DMS 273 treated with DMSO at 0.1 percent for 48 hours (cell line): ENCODE data around the gene SDSL.

Experiments used
- DNase-seq: peaks from one replicate; lab custom pipeline; 2025; lab: John Stamatoyannopoulos, UW

Gene SDSL

DNA sequence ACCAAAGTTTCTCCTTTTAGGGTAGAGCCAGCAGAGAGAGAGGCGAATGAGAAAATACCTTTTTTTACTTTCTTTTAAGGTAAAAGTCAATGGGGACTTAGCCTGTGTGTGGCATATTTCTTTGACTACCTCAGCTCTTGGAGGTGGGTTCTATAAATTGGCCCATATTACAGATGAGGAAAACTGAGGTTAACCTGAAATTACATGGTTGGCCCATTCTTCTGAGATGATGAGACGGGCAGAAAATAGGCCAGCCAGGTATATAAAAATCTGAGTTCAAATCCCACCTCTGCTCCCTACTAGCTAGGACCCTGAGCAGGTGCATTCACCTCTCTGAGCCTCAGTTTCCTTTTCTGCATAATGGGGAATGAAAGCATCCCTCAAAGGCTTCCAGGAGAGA, 27.1 kb downstream of the SDSL start:
- no peak for DNase-seq

DNA sequence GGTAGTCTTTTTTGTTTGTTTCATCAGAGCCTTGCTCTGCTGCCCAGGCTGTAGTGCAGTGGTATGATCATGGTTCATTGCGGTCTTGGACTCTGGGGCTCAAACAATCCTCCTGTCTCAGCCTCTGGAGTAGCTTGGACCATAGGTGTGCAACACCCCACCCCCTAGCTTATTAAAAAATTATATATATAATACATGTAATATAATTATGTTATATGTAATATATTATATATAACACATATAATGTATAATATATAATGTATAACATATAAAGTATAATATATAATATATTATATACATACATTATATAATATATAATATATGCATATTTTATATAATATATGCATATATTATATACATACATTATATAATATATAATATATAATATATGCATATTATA, 27.7 kb downstream of the SDSL start:
- DNase-seq = no peak

DNA sequence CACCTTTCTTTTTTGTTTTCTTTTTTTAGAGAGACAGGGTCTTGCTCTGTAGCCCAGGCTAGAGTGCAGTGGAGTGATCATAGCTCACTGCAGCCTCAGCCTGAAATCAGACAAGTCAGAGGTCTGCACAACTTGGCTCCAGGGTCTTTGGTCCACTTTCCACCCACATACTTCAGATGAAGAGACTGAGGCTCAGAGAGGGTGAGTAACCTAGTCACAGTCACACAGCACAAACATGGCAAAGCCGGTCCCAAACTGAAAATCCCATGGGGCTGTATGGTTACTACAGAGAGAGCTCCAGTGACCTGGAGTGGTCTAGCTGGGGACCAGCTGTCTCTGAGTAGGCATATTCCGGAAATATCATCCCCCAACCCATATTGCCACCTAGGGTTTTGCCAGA, 30.3 kb downstream of the SDSL start:
- no peak for DNase-seq

GRCh38 chr12:113453330-113453729, 31.1 kb downstream of the SDSL start:
- DNase-seq = no peak

DNA sequence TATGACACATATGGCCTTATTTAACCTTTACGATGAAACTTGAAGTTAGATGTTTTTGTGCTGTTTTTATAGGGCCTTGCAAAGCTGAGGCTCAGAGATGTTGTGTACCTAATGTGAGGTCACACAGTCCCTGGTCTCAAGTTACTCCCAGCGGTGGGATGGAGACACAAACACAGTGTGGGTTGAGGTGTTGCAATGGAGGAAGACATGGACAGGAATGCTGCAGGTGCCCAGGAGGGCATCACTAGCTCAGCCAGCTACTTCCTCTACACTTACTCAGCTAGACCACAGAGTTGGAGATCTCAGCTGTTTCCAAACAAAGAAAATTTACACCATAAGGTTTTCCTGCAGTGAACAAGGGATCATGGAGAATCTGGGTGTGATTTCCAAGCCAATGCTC, 34.0 kb downstream of the SDSL start:
- DNase-seq = no peak

DNA sequence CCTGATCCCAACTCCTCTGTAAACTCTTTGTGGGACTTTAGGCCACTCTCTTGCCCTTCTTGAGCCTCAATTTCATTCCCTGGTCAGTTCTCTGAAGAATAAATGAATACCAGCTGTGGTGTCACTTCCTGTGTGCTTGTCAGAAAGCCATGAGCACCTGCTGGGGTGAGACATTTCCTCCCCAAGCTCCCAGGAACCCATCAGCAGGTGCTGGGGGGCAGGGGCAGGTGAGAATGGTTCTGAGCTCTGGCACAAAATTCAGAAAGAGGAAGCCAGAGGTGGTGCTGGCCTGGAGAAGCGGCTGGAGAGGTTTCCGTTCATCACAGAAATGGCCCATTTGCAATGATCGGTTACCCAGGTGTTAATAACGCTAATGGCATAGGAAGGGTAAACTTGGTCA, 34.6 kb downstream of the SDSL start:
- DNase-seq = no peak

GRCh38 chr12:113457185-113457584, 35.0 kb downstream of the SDSL start:
- DNase-seq = no peak

DNA sequence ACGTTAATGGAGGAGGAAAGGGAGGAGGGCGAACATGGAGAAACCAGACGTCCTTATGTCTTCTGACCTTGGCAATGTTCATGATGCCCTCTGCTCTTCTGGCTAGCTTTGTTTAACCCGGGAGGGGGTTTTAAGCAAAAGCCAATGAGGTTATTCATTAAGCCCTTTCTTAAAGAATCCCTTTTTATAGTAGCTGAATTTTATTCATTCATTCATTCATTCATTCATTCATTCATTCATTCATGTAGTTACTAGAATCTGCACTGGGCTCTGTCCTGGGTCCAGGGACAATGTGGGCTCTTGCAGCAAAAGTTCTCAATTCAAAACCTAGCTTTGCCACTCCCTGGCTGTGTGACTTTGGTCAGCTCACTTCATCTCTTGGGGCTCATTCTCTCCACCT, 35.5 kb downstream of the SDSL start:
- DNase-seq = no peak

- DNase-seq = no peak
Measured at GRCh38 chr12:113459981-113460380, 37.8 kb downstream of the SDSL start.

GRCh38 chr12:113461666-113462065, 39.5 kb downstream of the SDSL start:
- DNase-seq = no peak

GRCh38 chr12:113462117-113462774, 40.1 kb downstream of the SDSL start:
- DNase-seq = peak; percentile 33

GRCh38 chr12:113462998-113463745, 41.0 kb downstream of the SDSL start:
- no peak for DNase-seq

GRCh38 chr12:113463746-113464451, 41.7 kb downstream of the SDSL start:
- DNase-seq = no peak

- DNase-seq = no peak
Measured at GRCh38 chr12:113464452-113464775, 42.2 kb downstream of the SDSL start.

DNA sequence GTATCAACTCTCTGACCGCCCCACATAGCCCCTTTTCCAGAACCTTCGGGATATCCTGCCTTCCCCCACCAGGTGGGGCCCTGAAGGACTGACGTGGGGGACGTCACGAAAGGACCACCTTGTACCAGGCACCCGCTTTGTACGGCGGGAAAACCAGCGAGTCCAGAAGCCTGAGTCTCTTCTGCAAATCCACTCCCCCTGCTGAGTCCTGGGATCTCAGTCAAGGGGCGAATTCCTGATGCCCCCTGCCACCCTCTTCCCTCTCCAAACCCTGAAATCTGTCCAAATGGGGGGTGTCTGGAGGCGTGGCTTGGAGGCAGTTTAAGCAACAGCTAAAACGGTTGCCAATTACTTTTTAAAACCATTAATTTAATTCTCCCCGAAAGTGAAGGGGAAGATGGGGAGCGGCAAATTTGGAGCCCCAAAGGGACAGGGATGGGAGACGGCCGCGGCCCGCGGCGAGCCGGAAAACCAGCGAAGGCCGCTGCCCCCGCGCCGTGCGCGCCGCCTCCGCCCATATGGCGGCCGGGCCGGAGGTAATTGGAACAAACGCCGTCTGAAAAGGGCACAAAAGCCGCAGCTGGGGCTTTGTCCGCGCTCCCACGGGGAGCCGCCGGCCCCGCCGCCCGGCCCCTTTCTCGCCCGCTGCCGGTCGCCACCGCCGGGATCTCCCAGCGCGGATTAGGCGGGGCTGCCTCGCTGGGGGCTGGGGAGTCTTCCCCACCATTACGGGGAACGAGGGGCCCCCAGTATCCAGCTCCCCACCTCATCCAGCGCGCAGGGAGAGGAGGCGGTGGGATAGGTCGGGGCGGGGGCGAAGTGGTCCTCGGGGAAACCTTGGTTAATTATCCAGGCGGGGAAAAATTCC, 42.9 kb downstream of the SDSL start:
- DNase-seq = no peak

DNA sequence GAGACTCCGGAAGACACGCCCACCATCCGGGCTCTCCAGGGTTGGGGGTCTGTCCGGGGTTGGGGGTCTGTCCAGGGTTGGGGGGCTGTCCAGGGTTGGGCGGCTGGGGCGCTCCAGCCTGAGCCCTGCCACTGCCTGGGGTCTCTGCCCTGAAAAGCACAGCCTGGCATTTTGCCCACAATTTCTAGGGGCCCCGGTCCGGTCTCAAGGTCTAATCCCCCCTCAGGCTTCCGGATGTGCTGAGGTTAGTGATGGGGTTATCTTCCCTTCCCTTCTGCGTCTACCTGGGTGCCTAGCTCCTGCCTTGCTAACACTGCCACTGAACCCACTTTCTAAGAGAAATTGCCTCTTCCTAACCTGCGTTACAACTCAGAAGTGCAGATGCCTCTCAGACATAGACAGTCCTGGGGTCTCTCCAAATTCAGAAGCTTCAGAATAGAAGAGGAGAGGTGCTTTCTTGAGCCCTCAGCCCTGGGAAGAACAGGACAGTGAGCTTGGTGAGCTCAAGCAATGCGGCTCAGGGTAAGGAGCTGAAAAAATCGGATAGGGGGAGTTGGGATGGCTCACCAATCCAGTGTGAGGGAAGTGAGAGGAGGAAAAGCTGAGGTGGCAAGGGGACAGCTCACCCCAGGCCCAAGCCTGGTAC, 43.8 kb downstream of the SDSL start:
- no peak for DNase-seq

DNA sequence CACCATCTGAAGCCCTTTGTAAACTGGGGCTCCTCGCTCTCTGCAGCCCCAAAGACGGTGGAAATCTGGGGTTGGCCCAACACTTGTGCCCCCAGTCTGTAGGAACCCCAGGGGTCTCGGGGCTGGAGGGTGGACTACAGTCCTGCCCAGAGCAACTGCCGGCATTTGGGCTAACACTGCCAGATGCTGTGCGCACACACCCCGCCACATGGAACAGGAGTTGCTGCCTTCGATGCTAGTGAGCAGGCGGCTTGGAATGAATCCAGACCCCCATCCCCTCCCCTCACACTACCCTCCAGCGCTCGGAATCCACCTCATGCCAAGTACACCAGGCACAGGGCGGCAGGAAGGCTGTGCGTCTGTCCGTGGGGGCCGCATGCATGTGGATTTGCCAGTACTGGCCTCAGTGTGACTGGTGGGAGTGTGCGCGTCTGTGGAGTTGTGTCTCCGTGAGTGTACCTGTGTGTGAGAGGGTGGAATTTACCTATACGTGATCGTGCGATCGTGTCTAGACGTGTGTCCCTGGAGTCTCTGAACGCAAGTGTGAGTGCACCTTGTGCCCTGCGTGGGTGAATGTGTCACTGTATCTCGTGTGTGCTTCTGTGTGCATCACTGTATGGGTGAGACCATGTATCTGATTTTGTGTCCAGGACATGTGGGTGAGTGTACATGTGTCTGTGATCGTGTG, 44.4 kb downstream of the SDSL start:
- DNase-seq = no peak

GRCh38 chr12:113467142-113467501, 44.9 kb downstream of the SDSL start:
- no peak for DNase-seq

DNA sequence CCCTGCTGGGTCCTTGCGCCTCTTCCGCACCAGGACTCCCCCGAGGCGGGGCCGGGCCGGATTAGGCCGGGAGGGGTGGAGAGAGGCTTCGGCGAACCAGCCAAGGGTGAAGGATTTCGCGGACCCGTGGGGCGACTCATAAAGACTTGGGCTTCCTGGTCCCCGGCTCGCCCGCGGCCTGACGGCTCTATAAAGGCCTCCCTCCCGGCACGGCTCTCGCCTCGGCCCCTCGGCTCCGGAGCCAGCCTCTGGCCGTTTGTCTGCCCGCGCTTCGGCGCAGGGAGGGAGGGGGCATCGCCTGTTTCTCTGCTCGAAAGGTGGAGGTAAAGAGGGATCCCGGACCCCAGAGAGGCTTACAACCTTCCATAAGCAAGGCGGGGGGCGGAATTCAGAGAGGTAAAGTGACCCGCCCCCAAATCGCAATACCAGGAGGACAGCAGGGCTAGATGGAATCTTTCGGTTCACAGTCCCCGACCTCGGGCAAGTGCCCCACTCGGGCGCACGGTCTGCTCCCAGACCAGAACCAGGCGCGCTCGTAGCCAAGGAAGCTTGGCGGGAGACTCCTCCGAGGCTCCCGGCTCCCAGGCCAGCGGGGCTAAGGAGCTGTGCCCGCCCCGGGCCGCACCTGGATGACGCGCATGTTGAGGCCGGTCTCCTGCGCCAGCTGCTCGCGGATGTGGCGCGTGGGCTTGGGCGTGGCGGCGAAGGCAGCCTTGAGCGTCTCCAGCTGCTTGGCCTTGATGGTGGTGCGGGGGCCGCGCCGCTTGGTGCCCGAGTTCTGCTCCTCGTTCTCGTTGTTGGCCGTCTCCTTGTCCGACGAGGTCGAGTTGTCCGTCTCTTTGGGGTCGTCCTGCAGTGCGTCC, 45.6 kb downstream of the SDSL start:
- DNase-seq = no peak
